Measurements from ENCODE around the gene AHCY. TPM values are rescaled to one million over a fixed set of nuclear protein-coding genes. Genes with fewer than 3 reads are reported as not detected.

AHCY gene
- total and polyA plus RNA-seq, 8 donors = 32.7 to 126 (median 90.9) TPM

DNA sequence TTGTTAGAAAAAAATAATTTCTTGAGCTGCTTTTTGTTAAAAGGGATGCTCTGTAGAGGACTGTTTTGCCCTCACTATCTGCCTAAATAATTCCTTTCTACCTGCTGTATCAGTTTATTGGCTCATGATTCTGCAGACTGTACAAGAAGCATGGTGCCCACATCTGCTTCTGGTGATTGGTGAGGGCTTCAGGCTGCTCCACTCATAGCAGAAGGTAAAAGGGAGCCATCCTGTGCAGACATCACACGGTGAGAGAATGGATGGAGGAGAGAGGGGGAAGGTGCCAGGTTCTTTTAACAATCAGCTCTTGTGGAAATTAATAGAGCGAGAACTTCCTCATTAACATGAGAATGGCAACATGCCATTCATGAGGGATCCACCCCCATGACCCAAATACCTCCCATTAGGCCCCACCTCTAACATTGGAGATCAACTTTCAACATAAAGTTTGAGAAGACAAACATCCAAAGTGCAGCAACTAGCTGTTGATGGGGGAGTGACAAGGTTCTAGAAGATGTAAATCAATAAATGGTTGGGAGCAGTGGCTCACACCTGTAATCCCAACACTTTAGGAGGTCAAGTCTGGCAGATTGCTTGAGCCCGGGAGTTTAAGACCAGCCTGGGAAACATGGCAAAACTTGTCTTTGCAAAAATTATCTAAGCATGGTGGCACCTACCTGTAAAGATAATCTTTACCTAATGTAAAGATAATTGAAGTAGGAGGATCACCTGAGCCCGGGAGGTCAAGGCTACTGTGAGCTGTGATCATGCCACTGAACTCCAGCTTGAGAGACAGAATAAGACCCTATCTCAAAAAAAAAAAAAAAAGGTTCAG lies 15.7 kb upstream of the AHCY start:
- peak overlapping the region in 1 of 5 donors; percentile 9 for H3K27ac ChIP-seq
- H3K9me3 ChIP-seq = no peaks in the 10 kb centered on the region
- TF ChIP-seq EP300 (IDR thresholded peaks at IDR 0.05) = no peak
- TF ChIP-seq POLR2A (IDR thresholded peaks at IDR 0.05) = no peak
- no peak for TF ChIP-seq CTCF (IDR thresholded peaks at IDR 0.05)
- no peak for TF ChIP-seq POLR2AphosphoS5 (IDR thresholded peaks at IDR 0.05)
- peaks cover 9 to 25% (median 16%) of the 10 kb centered on the region in 4 donors for H3K4me1 ChIP-seq
- intact Hi-C loops (cut with DNase I; ENCODE audit: low total_unique reads) = no loop called here
- no peaks in the 10 kb centered on the region for H3K27me3 ChIP-seq
- WGBS, 5 donors = 43 to 69% (median 49%) methylated on average over 4 of the region's 4 CpGs
- no peak for DNase-seq
- H3K36me3 ChIP-seq = no peaks in the 10 kb centered on the region
- H3K4me3 ChIP-seq = no peak overlapping the region

DNA sequence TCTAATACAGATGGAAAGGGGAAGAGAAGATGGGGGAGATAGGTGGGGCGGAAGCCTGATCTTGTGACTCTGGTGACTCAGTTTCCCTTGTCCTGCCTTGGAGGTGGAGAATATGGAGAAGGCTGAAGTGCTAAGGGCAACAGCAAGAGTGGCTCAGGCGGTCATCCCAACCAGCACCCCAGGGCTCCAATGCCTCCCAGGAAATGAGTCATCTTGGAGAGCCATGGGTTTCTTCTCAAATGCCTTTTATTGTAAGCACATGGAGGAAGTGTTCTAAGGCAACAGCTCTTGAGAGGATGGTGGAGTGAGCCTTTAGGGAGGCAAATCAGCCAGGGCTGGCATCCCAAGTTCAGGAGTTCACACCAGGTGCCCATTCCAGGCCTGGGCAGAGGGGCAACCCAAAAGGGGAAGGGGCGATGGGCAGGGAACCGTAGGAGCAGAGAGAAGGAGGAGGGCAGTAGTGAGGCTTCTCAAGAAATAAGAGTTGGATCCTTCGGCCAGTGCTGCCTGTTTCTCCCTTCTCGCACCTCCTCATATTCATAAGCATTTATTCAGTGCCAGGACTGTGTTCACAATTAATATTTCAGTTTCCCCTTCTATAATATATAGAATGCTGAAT lies 13.2 kb upstream of the AHCY start:
- Histone ChIP-seq H3K27ac (no peak overlapping the region), H3K4me3 (no peak overlapping the region), H3K36me3 (no peaks in the 10 kb centered on the region), H3K27me3 (peaks cover 0 to 12% (median 0%) of the 10 kb centered on the region in 3 donors), H3K4me1 (peaks cover 16 to 28% (median 21%) of the 10 kb centered on the region in 4 donors), H3K9me3 (no peaks in the 10 kb centered on the region)
- no peak for TF ChIP-seq POLR2A (IDR thresholded peaks at IDR 0.05)
- no peak for TF ChIP-seq CTCF (IDR thresholded peaks at IDR 0.05)
- no peak for TF ChIP-seq EP300 (IDR thresholded peaks at IDR 0.05)
- intact Hi-C loops (cut with DNase I; ENCODE audit: low total_unique reads) = no loop called here
- 88 to 98% (median 96%) methylated on average over 6 of the region's 6 CpGs for WGBS, 5 donors
- no peak for DNase-seq

DNA sequence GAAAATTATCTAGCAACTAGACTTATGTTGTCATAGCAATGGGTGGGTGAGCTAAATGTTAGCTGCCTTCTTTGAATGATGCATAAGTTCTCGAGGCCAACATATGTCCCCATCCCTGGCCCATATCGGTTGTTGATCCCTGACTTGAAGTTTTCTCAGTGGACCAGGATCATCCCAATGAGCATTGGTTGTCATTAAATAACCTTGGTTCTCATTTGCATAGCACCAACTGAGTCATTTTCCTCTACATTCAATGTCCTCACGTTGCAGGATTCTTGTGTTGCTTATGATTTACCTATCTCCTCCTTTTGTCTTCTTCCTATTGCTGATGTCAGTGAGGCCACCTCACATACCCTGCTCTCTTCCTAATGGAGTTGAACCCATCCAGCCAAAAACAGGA lies 12.1 kb upstream of the AHCY start:
- Histone ChIP-seq H3K4me3 (no peak overlapping the region), H3K9me3 (no peaks in the 10 kb centered on the region), H3K4me1 (peaks cover 26 to 37% (median 31%) of the 10 kb centered on the region in 4 donors), H3K27me3 (peaks cover 0 to 14% (median 0%) of the 10 kb centered on the region in 3 donors), H3K36me3 (no peaks in the 10 kb centered on the region), H3K27ac (no peak overlapping the region)
- no peak for TF ChIP-seq EP300 (IDR thresholded peaks at IDR 0.05)
- no peak for TF ChIP-seq CTCF (IDR thresholded peaks at IDR 0.05)
- TF ChIP-seq POLR2AphosphoS5 (IDR thresholded peaks at IDR 0.05) = no peak
- no peak for TF ChIP-seq POLR2A (IDR thresholded peaks at IDR 0.05)
- WGBS, 5 donors = 87 to 93% (median 88%) methylated on average over 3 of the region's 3 CpGs
- intact Hi-C loops (cut with DNase I; ENCODE audit: low total_unique reads) = no loop called here
- no peak for DNase-seq

DNA sequence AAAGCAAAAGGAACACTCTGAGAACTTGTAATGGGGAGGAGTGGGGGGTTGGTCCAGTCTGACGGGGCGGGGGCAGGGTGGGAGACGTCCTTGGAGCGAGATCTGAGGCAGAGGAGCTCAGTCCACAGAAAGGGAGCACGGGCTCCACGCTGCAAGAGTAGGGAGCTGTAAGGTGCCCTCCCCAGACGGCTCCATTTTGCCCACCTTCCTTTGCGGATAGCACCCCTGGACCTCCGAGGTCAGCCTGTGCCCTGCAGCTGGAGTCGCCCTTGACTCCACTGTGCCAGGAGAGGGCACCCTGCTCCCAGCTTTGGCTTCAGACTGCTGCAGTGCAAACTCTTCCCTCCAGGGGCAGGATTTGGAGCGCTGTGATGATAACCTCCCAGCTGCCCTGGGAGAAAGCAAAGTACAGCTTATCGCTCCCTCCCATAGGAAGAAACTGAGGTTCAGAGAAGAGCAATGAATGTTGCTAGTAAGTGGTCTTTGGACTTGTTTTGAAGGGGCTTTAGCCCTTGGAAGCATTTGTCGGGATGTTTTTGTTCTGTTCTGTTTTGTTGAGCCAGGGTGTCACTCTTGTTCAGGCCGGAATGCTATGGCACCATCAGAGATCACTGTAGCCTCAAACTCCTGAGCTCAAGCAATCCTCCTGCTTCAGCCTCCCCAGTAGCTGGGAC lies 9.5 kb upstream of the AHCY start:
- Histone ChIP-seq H3K27ac (peak overlapping the region in 1 of 5 donors; percentile 43), H3K27me3 (peaks cover 0 to 14% (median 0%) of the 10 kb centered on the region in 3 donors), H3K9me3 (no peaks in the 10 kb centered on the region), H3K4me1 (peaks cover 27 to 28% (median 27%) of the 10 kb centered on the region in 4 donors), H3K36me3 (no peaks in the 10 kb centered on the region), H3K4me3 (peak overlapping the region in 3 of 4 donors; percentile 14 to 38 (median 31))
- TF ChIP-seq POLR2AphosphoS5 (IDR thresholded peaks at IDR 0.05) (peak in 1 of 3 donors; percentile 79), EP300 (IDR thresholded peaks at IDR 0.05) (no peak), POLR2A (IDR thresholded peaks at IDR 0.05) (no peak), CTCF (IDR thresholded peaks at IDR 0.05) (peak in 6 of 7 experiments; percentile 43 to 99 (median 98))
- DNase-seq = peak; percentile 89 to 95
- 8 to 12% (median 11%) methylated on average over 11 to 14 of the region's 14 CpGs for WGBS, 5 donors
- intact Hi-C loops (cut with DNase I; ENCODE audit: low total_unique reads) = no loop called here

All from stomach (tissue), 9 donors.